HCT116 (cell line): ENCODE data around the gene AAMDC.

Experiments used
- CEBPB ChIP-seq: IDR thresholded peaks from 2 replicates; pipeline ENCODE4 v1.6.1; 2012; ENCODE audit warnings: low read depth
- ELF1 ChIP-seq: IDR thresholded peaks from 2 replicates; pipeline ENCODE4 v1.6.1; 2012; ENCODE audit warnings: low read depth, borderline replicate concordance
- EZH2 ChIP-seq: fragments of 200-600 bp; sonication (generic); IDR thresholded peaks from 2 replicates; pipeline ENCODE4 v1.6.1; 2017; ENCODE audit warnings: antibody characterized with exemption, mixed run types
- EZH2phosphoT487 ChIP-seq: fragments of 200-600 bp; IDR thresholded peaks from 2 replicates; pipeline ENCODE4 v1.6.1; 2018; ENCODE audit warnings: antibody characterized with exemption, borderline replicate concordance
- FOSL1 ChIP-seq: IDR thresholded peaks from 2 replicates; pipeline ENCODE4 v1.6.1; 2012; ENCODE audit warnings: low read depth
- POLR2A ChIP-seq: IDR thresholded peaks from 2 replicates; pipeline ENCODE4 v1.7.0; 2011; ENCODE audit warnings: borderline replicate concordance; ENCODE audit not compliant: insufficient read depth, insufficient read length; ENCODE audit errors: extremely low read depth
- POLR2AphosphoS5 ChIP-seq: IDR thresholded peaks from 2 replicates; pipeline ENCODE4 v1.6.1; 2011; ENCODE audit warnings: mild to moderate bottlenecking, low read depth, low read length, moderate library complexity
- RAD21 ChIP-seq: IDR thresholded peaks from 2 replicates; pipeline ENCODE4 v1.6.1; 2012; ENCODE audit warnings: low read depth, mild to moderate bottlenecking
- SIN3A ChIP-seq: IDR thresholded peaks from 2 replicates; pipeline ENCODE4 v1.6.1; 2012; ENCODE audit warnings: low read depth
- ZNF274 ChIP-seq: fragments of 200-500 bp; sonication (Bioruptor generic); IDR thresholded peaks from 2 replicates; pipeline ENCODE4 v1.6.1; 2014; ENCODE audit warnings: mild to moderate bottlenecking, low read depth, low read length, inconsistent platforms
- TF ChIP-seq, protein P1 (sequence below): IDR thresholded peaks from 2 replicates; pipeline ENCODE4 v1.6.1; 2012; ENCODE audit warnings: low read depth
- TF ChIP-seq, protein P2 (sequence below), 3 experiments: fragments of 200-600 bp in 1 of 3; sonication (generic) in 1 of 3; IDR thresholded peaks in 2 of 3; conservative IDR thresholded peaks in 1 of 3; 2 replicates each; pipeline ENCODE4 v1.5.1; 2012 to 2017; ENCODE audit warnings: low read depth in 2 of 3, low read length in 2 of 3, antibody characterized with exemption in 1 of 3, borderline replicate concordance in 1 of 3, control low read depth in 1 of 3, mild to moderate bottlenecking in 1 of 3, mixed read lengths in 1 of 3, mixed run types in 1 of 3, moderate library complexity in 1 of 3; ENCODE audit not compliant: insufficient read depth in 1 of 3
- TF ChIP-seq, protein P3 (sequence below): IDR thresholded peaks from 2 replicates; pipeline ENCODE4 v1.6.1; 2011; ENCODE audit warnings: mild to moderate bottlenecking, low read length, moderate library complexity; ENCODE audit not compliant: insufficient replicate concordance; ENCODE audit errors: extremely low read depth
- TF ChIP-seq, protein P4 (sequence below): IDR thresholded peaks from 2 replicates; pipeline ENCODE4 v1.6.1; 2012

DNA sequence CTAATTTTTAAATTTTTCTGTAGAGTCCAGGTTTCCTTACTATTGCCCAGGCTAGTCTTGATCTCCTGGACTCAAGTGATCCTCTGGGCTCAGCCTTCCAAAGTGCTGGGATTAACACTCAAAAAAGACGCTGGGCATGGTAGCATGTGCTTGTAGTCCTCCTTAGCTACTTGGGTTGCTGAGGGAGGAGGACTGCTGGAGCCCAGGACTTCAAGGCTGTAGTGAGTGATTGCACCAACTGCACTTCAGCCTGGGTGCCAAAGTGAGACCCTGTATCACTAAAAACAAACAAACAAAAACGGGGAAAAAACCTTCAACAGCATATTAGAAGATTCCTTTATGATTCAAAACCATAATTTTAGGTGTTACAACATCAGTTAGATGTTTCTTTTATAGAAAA, 45.0 kb upstream of the AAMDC start:
- TF ChIP-seq, protein P1, sequence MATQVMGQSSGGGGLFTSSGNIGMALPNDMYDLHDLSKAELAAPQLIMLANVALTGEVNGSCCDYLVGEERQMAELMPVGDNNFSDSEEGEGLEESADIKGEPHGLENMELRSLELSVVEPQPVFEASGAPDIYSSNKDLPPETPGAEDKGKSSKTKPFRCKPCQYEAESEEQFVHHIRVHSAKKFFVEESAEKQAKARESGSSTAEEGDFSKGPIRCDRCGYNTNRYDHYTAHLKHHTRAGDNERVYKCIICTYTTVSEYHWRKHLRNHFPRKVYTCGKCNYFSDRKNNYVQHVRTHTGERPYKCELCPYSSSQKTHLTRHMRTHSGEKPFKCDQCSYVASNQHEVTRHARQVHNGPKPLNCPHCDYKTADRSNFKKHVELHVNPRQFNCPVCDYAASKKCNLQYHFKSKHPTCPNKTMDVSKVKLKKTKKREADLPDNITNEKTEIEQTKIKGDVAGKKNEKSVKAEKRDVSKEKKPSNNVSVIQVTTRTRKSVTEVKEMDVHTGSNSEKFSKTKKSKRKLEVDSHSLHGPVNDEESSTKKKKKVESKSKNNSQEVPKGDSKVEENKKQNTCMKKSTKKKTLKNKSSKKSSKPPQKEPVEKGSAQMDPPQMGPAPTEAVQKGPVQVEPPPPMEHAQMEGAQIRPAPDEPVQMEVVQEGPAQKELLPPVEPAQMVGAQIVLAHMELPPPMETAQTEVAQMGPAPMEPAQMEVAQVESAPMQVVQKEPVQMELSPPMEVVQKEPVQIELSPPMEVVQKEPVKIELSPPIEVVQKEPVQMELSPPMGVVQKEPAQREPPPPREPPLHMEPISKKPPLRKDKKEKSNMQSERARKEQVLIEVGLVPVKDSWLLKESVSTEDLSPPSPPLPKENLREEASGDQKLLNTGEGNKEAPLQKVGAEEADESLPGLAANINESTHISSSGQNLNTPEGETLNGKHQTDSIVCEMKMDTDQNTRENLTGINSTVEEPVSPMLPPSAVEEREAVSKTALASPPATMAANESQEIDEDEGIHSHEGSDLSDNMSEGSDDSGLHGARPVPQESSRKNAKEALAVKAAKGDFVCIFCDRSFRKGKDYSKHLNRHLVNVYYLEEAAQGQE: no peak
- TF ChIP-seq POLR2A: no peak
- no peak for TF ChIP-seq RAD21
- no peak for TF ChIP-seq EZH2
- no peak for TF ChIP-seq POLR2AphosphoS5
- TF ChIP-seq FOSL1: no peak
- TF ChIP-seq EZH2phosphoT487: no peak
- TF ChIP-seq, protein P2, sequence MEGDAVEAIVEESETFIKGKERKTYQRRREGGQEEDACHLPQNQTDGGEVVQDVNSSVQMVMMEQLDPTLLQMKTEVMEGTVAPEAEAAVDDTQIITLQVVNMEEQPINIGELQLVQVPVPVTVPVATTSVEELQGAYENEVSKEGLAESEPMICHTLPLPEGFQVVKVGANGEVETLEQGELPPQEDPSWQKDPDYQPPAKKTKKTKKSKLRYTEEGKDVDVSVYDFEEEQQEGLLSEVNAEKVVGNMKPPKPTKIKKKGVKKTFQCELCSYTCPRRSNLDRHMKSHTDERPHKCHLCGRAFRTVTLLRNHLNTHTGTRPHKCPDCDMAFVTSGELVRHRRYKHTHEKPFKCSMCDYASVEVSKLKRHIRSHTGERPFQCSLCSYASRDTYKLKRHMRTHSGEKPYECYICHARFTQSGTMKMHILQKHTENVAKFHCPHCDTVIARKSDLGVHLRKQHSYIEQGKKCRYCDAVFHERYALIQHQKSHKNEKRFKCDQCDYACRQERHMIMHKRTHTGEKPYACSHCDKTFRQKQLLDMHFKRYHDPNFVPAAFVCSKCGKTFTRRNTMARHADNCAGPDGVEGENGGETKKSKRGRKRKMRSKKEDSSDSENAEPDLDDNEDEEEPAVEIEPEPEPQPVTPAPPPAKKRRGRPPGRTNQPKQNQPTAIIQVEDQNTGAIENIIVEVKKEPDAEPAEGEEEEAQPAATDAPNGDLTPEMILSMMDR (IDR thresholded peaks at IDR 0.05 in 2 of 3, conservative IDR thresholded peaks at IDR 0.05 in 1 of 3; ENCODE audit: borderline replicate concordance in 1 of 3, insufficient read depth in 1 of 3, low read depth in 2 of 3, low read length in 2 of 3): no peak
- TF ChIP-seq, protein P3, sequence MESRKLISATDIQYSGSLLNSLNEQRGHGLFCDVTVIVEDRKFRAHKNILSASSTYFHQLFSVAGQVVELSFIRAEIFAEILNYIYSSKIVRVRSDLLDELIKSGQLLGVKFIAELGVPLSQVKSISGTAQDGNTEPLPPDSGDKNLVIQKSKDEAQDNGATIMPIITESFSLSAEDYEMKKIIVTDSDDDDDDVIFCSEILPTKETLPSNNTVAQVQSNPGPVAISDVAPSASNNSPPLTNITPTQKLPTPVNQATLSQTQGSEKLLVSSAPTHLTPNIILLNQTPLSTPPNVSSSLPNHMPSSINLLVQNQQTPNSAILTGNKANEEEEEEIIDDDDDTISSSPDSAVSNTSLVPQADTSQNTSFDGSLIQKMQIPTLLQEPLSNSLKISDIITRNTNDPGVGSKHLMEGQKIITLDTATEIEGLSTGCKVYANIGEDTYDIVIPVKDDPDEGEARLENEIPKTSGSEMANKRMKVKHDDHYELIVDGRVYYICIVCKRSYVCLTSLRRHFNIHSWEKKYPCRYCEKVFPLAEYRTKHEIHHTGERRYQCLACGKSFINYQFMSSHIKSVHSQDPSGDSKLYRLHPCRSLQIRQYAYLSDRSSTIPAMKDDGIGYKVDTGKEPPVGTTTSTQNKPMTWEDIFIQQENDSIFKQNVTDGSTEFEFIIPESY: no peak
- no peak for TF ChIP-seq CEBPB
- TF ChIP-seq SIN3A: no peak
- TF ChIP-seq, protein P4, sequence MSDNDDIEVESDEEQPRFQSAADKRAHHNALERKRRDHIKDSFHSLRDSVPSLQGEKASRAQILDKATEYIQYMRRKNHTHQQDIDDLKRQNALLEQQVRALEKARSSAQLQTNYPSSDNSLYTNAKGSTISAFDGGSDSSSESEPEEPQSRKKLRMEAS: no peak
- TF ChIP-seq ELF1: no peak
- no peak for TF ChIP-seq ZNF274
